Epithelial cell of proximal tubule (primary cell): Measurements from ENCODE around the gene TBC1D2. TPM values are rescaled to one million over a fixed set of nuclear protein-coding genes. Genes with fewer than 3 reads are reported as not detected.

Source experiments
- DNase-seq: peaks from one replicate; pipeline ENCODE4 v3.0.0-alpha.2; 2011; ENCODE audit warnings: low read depth
- H3K4me3 ChIP-seq: 2 replicates; pipeline ENCODE4 v1.5.1; 2011; ENCODE audit warnings: low read depth, mild to moderate bottlenecking, low read length
- CTCF ChIP-seq: conservative IDR thresholded peaks from 2 replicates; pipeline ENCODE4 v1.5.1; 2012; ENCODE audit warnings: low read depth, mild to moderate bottlenecking, low read length
- total RNA-seq: library from RNA; depleted of rRNA; stranded (reverse); fragments of >200 nt; gene quantifications from 2 replicates; pipeline ENCODE4 v1.2.3, GENCODE V29; 2015

The TBC1D2 gene
- total RNA-seq, 1 donor from 2014 or later, result 17.2 TPM

GRCh38 chr9:98210435-98210834 lies 45.0 kb downstream of the TBC1D2 start:
- no peak for TF ChIP-seq CTCF
- no peak for DNase-seq
- no peak overlapping the region for H3K4me3 ChIP-seq

GRCh38 chr9:98209530-98209929 lies 45.9 kb downstream of the TBC1D2 start:
- H3K4me3 ChIP-seq, result no peak overlapping the region
- TF ChIP-seq CTCF, result no peak
- no peak for DNase-seq

GRCh38 chr9:98208635-98209034 lies 46.8 kb downstream of the TBC1D2 start:
- TF ChIP-seq CTCF, result no peak
- DNase-seq, result no peak
- H3K4me3 ChIP-seq, result no peak overlapping the region

- no peak for TF ChIP-seq CTCF
- no peak overlapping the region for H3K4me3 ChIP-seq
- no peak for DNase-seq
Measured at GRCh38 chr9:98207606-98208005, 47.8 kb downstream of the TBC1D2 start.

GRCh38 chr9:98206754-98207153 lies 48.7 kb downstream of the TBC1D2 start:
- no peak for DNase-seq
- TF ChIP-seq CTCF, result no peak
- H3K4me3 ChIP-seq, result no peak overlapping the region

- DNase-seq, result no peak
- no peak for TF ChIP-seq CTCF
Measured at GRCh38 chr9:98204692-98205091, 50.8 kb downstream of the TBC1D2 start.

GRCh38 chr9:98203153-98203552 lies 52.3 kb downstream of the TBC1D2 start:
- TF ChIP-seq CTCF, result no peak
- DNase-seq, result no peak
- H3K4me3 ChIP-seq, result no peak overlapping the region

More at GRCh38 chr9:98204692-98205091, 50.8 kb downstream of the TBC1D2 start:
- H3K4me3 ChIP-seq, result no peak overlapping the region
